HCT116 (cell line): ENCODE results near the gene SDK1. TPM values are rescaled to one million over a fixed set of nuclear protein-coding genes. Genes with fewer than 3 reads are reported as not detected.

Experiments
- ATAC-seq: fragments of 200-7000 bp; cut with Tn5 transposase; 2 replicates; pipeline ENCODE4 v1.9.1; 2020; ENCODE audit warnings: mild to moderate bottlenecking, moderate library complexity
- BruUV-seq: library from RNA; stranded (reverse); fragments of 400-500 nt; replicated peaks from 2 replicates; lab custom pipeline; 2021; lab: Mats Ljungman, UMichigan
- CTCF ChIA-PET: fragments of 300-600 bp; sonication (Branson Sonifier 250); formaldehyde crosslinking; loops from one replicate; lab custom pipeline; 2021; ENCODE audit warnings: antibody characterized with exemption; lab: Charles Lee
- POLR2A ChIA-PET: fragments of 300-600, 350-600 bp; sonication (Branson Sonifier 250); formaldehyde crosslinking; loops from one replicate; lab custom pipeline; 2021; ENCODE audit warnings: antibody characterized with exemption; lab: Charles Lee
- RAD21 ChIA-PET, 2 experiments: fragments of 300-600 bp; sonication (Branson Sonifier 250); formaldehyde crosslinking; loops; one replicate each; lab custom pipeline; 2023; ENCODE audit warnings: low total read pairs in 2 of 2; ENCODE audit not compliant: uncharacterized antibody in 2 of 2, unreplicated experiment in 2 of 2, low non-redundant PET in 1 of 2; lab: Charles Lee
- DNase-seq: peaks from one replicate; pipeline ENCODE4 v3.0.0-alpha.2; 2010; ENCODE audit warnings: low read depth, low spot score
- H2AFZ ChIP-seq: fragments of 200-600 bp; shearing (Covaris generic), sonication (generic); 2 replicates; pipeline ENCODE4 v1.6.1; 2017; ENCODE audit warnings: low read depth, mixed run types, mixed read lengths, antibody characterized with exemption, low read length; ENCODE audit not compliant: poor library complexity, severe bottlenecking
- H3K27ac ChIP-seq: 2 replicates; pipeline ENCODE4 v1.5.1; 2012; ENCODE audit warnings: low read depth, low read length
- H3K27me3 ChIP-seq: fragments of 200-600 bp; sonication (generic); 2 replicates; pipeline ENCODE4 v1.6.1; 2016; ENCODE audit warnings: mixed run types, low read length, mixed read lengths; ENCODE audit not compliant: insufficient read depth
- H3K36me3 ChIP-seq, 2 experiments: fragments of 200-500 bp in 1 of 2; fragments of 200-600 bp in 1 of 2; sonication (Bioruptor generic) in 1 of 2; sonication (generic) in 1 of 2; 2 replicates each; pipeline versions ENCODE4 v1.5.1 to v1.6.1; 2014 to 2016; ENCODE audit warnings: low read length in 2 of 2, inconsistent platforms in 1 of 2, mixed read lengths in 1 of 2, mixed run types in 1 of 2; ENCODE audit not compliant: insufficient read depth in 2 of 2, control insufficient read depth in 1 of 2
- H3K4me1 ChIP-seq, 2 experiments: fragments of 200-600 bp in 1 of 2; sonication (generic) in 1 of 2; 2 replicates each; pipeline versions ENCODE4 v1.5.1 to v1.6.1; 2012 to 2017; ENCODE audit warnings: low read length in 2 of 2, inconsistent platforms in 1 of 2, mild to moderate bottlenecking in 1 of 2, mixed read lengths in 1 of 2, mixed run types in 1 of 2, moderate library complexity in 1 of 2; ENCODE audit not compliant: insufficient read depth in 2 of 2, control insufficient read depth in 1 of 2
- H3K4me2 ChIP-seq: fragments of 200-600 bp; sonication (generic); 2 replicates; pipeline ENCODE4 v1.6.1; 2017; ENCODE audit warnings: mixed run types, low read length, mixed read lengths
- H3K4me3 ChIP-seq, 2 experiments: fragments of 200-600 bp in 1 of 2; sonication (generic) in 1 of 2; replicated peaks in 1 of 2; 2 replicates each; pipeline ENCODE4 v1.5.1; 2011 to 2016; ENCODE audit warnings: low read length in 2 of 2, control low read depth in 1 of 2, low read depth in 1 of 2, mild to moderate bottlenecking in 1 of 2, mixed read lengths in 1 of 2, mixed run types in 1 of 2
- H3K79me2 ChIP-seq: fragments of 200-600 bp; sonication (generic); 2 replicates; pipeline ENCODE4 v1.6.1; 2017; ENCODE audit warnings: mild to moderate bottlenecking, mixed run types, low read length, moderate library complexity, mixed read lengths; ENCODE audit not compliant: insufficient read depth
- H3K9ac ChIP-seq: fragments of 200-600 bp; sonication (generic); 2 replicates; pipeline ENCODE4 v1.6.1; 2016; ENCODE audit warnings: low read length, mixed read lengths
- H3K9me2 ChIP-seq: fragments of 200-600 bp; sonication (generic), shearing (Covaris generic); 2 replicates; pipeline ENCODE4 v1.6.1; 2017; ENCODE audit warnings: mixed run types, mild to moderate bottlenecking, moderate library complexity; ENCODE audit not compliant: insufficient read depth
- H3K9me3 ChIP-seq, 2 experiments: fragments of 200-500 bp in 1 of 2; fragments of 200-600 bp in 1 of 2; sonication (Bioruptor generic) in 1 of 2; sonication (generic) in 1 of 2; 2 replicates each; pipeline ENCODE4 v1.6.1; 2014 to 2017; ENCODE audit warnings: low read length in 2 of 2, mixed read lengths in 2 of 2, inconsistent platforms in 1 of 2, low read depth in 1 of 2, mild to moderate bottlenecking in 1 of 2, mixed run types in 1 of 2, moderate library complexity in 1 of 2; ENCODE audit not compliant: control insufficient read depth in 1 of 2, insufficient read depth in 1 of 2
- H4K20me1 ChIP-seq: fragments of 200-600 bp; sonication (generic), shearing (Covaris generic); 2 replicates; pipeline ENCODE4 v1.6.1; 2017; ENCODE audit warnings: mixed run types, mild to moderate bottlenecking, moderate library complexity; ENCODE audit not compliant: insufficient read depth
- ATF3 ChIP-seq: IDR thresholded peaks from 2 replicates; pipeline ENCODE4 v1.6.1; 2012
- CBX3 ChIP-seq: IDR thresholded peaks from 2 replicates; pipeline ENCODE4 v1.6.1; 2012; ENCODE audit warnings: low read depth
- CTCF ChIP-seq, 3 experiments: fragments of 200-600 bp in 1 of 3; sonication (generic) in 1 of 3; IDR thresholded peaks in 2 of 3; conservative IDR thresholded peaks in 1 of 3; 2 replicates each; pipeline ENCODE4 v1.5.1; 2012 to 2017; ENCODE audit warnings: low read depth in 2 of 3, low read length in 2 of 3, antibody characterized with exemption in 1 of 3, borderline replicate concordance in 1 of 3, control low read depth in 1 of 3, mild to moderate bottlenecking in 1 of 3, mixed read lengths in 1 of 3, mixed run types in 1 of 3, moderate library complexity in 1 of 3; ENCODE audit not compliant: insufficient read depth in 1 of 3
- EGR1 ChIP-seq: IDR thresholded peaks from 2 replicates; pipeline ENCODE4 v1.6.1; 2012; ENCODE audit warnings: low read depth
- EZH2 ChIP-seq: fragments of 200-600 bp; sonication (generic); IDR thresholded peaks from 2 replicates; pipeline ENCODE4 v1.6.1; 2017; ENCODE audit warnings: antibody characterized with exemption, mixed run types
- EZH2phosphoT487 ChIP-seq: fragments of 200-600 bp; IDR thresholded peaks from 2 replicates; pipeline ENCODE4 v1.6.1; 2018; ENCODE audit warnings: antibody characterized with exemption, borderline replicate concordance
- FOSL1 ChIP-seq: IDR thresholded peaks from 2 replicates; pipeline ENCODE4 v1.6.1; 2012; ENCODE audit warnings: low read depth
- JUND ChIP-seq: IDR thresholded peaks from 2 replicates; pipeline ENCODE4 v1.6.1; 2012
- POLR2A ChIP-seq: IDR thresholded peaks from 2 replicates; pipeline ENCODE4 v1.7.0; 2011; ENCODE audit warnings: borderline replicate concordance; ENCODE audit not compliant: insufficient read depth, insufficient read length; ENCODE audit errors: extremely low read depth
- POLR2AphosphoS5 ChIP-seq: IDR thresholded peaks from 2 replicates; pipeline ENCODE4 v1.6.1; 2011; ENCODE audit warnings: mild to moderate bottlenecking, low read depth, low read length, moderate library complexity
- RAD21 ChIP-seq: IDR thresholded peaks from 2 replicates; pipeline ENCODE4 v1.6.1; 2012; ENCODE audit warnings: low read depth, mild to moderate bottlenecking
- REST ChIP-seq: IDR thresholded peaks from 2 replicates; pipeline ENCODE4 v1.6.1; 2012; ENCODE audit warnings: low read depth
- SIN3A ChIP-seq: IDR thresholded peaks from 2 replicates; pipeline ENCODE4 v1.6.1; 2012; ENCODE audit warnings: low read depth
- SP1 ChIP-seq: IDR thresholded peaks from 2 replicates; pipeline ENCODE4 v1.6.1; 2012; ENCODE audit warnings: low read depth
- SRF ChIP-seq: IDR thresholded peaks from 2 replicates; pipeline ENCODE4 v1.6.1; 2012; ENCODE audit warnings: low read depth
- TCF7L2 ChIP-seq: IDR thresholded peaks from 2 replicates; pipeline ENCODE4 v1.7.0; 2011; ENCODE audit warnings: borderline replicate concordance, inconsistent platforms; ENCODE audit not compliant: insufficient read depth, insufficient read length; ENCODE audit errors: extremely low read depth
- YY1 ChIP-seq: IDR thresholded peaks from 2 replicates; pipeline ENCODE4 v1.6.1; 2011; ENCODE audit warnings: low read length, low read depth, moderate library complexity, mild to moderate bottlenecking; ENCODE audit not compliant: insufficient replicate concordance; ENCODE audit errors: extremely low read depth
- ZBTB33 ChIP-seq: IDR thresholded peaks from 2 replicates; pipeline ENCODE4 v1.6.1; 2011; ENCODE audit warnings: mild to moderate bottlenecking, low read length, moderate library complexity; ENCODE audit not compliant: insufficient replicate concordance; ENCODE audit errors: extremely low read depth
- ZFX ChIP-seq: fragments of 450-650 bp; IDR thresholded peaks from 2 replicates; pipeline ENCODE4 v1.6.1; 2017
- ZNF274 ChIP-seq: fragments of 200-500 bp; sonication (Bioruptor generic); IDR thresholded peaks from 2 replicates; pipeline ENCODE4 v1.6.1; 2014; ENCODE audit warnings: mild to moderate bottlenecking, low read depth, low read length, inconsistent platforms
- intact Hi-C: fragments of 100-400 bp; cut with micrococcal nuclease; formaldehyde crosslinking; loops from 2 replicates; pipeline ENCODE4 v1.10.0; 2022
- total RNA-seq: library from RNA; stranded (reverse); gene quantifications from one replicate; pipeline ENCODE4 v1.2.1, GENCODE V29; 2021; ENCODE audit not compliant: unreplicated experiment

SDK1 gene
- total RNA-seq, 1 experiment from 2014 or later = 0.05 TPM

GRCh38 chr7:3501671-3502070 is 200.6 kb downstream of the SDK1 start:
- RAD21 ChIA-PET = no interaction called here

More at GRCh38 chr7:3501671-3502070, 200.6 kb downstream of the SDK1 start:
- no peak for TF ChIP-seq ZNF274
- no peak for TF ChIP-seq RAD21
- TF ChIP-seq EZH2 = no peak
- no peak for TF ChIP-seq SIN3A
- TF ChIP-seq YY1 = no peak
- TF ChIP-seq POLR2AphosphoS5 = no peak
- TF ChIP-seq FOSL1 = no peak
- no peak for TF ChIP-seq ZFX
- TF ChIP-seq ATF3 = no peak
- no peak for TF ChIP-seq ZBTB33
- TF ChIP-seq SRF = no peak
- TF ChIP-seq JUND = no peak
- TF ChIP-seq CTCF (IDR thresholded peaks at IDR 0.05 in 2 of 3, conservative IDR thresholded peaks at IDR 0.05 in 1 of 3; ENCODE audit: borderline replicate concordance in 1 of 3, insufficient read depth in 1 of 3, low read depth in 2 of 3, low read length in 2 of 3) = no peak
- no peak for TF ChIP-seq SP1
- no peak for TF ChIP-seq TCF7L2
- TF ChIP-seq REST = no peak
- TF ChIP-seq POLR2A = no peak
- TF ChIP-seq EGR1 = no peak
- no peak for TF ChIP-seq CBX3
- no peak for TF ChIP-seq EZH2phosphoT487
- H3K27ac ChIP-seq = no peak overlapping the region
- no peaks in the 10 kb centered on the region; a peak in 1 of 4 replicates for H3K9me3 ChIP-seq
- BruUV-seq = no TSS peak
- H3K4me3 ChIP-seq = no peak overlapping the region
- DNase-seq = no peak
- intact Hi-C loops = no loop called here
- H3K4me1 ChIP-seq = no peaks in the 10 kb centered on the region
- no peaks in the 10 kb centered on the region for H4K20me1 ChIP-seq
- POLR2A ChIA-PET = no interaction called here
- H3K9ac ChIP-seq = no peak overlapping the region
- H3K36me3 ChIP-seq = no peaks in the 10 kb centered on the region
- H3K9me2 ChIP-seq = no peaks in the 10 kb centered on the region
- no peak for ATAC-seq
- no peak overlapping the region for H2AFZ ChIP-seq
- CTCF ChIA-PET = no interaction called here
- H3K27me3 ChIP-seq = 0 out of 2 replicates have a peak, but pooled peaks cover 5% of the 10 kb centered on the region
- H3K79me2 ChIP-seq = no peaks in the 10 kb centered on the region
- H3K4me2 ChIP-seq = no peak overlapping the region
